EL (cell line): ENCODE data around the gene IWS1.
A peak's percentile ranks its signal among the peaks of the same experiment; 100 is the strongest.
"Not testable (repeated sequence)": the region's sequence is repeated elsewhere in the genome, so short reads cannot be mapped to it uniquely, and the experiment has no call there.

Source experiments
- DNase-seq: peaks from one replicate; pipeline ENCODE4 v3.0.0-alpha.2; 2016

IWS1 gene

DNA sequence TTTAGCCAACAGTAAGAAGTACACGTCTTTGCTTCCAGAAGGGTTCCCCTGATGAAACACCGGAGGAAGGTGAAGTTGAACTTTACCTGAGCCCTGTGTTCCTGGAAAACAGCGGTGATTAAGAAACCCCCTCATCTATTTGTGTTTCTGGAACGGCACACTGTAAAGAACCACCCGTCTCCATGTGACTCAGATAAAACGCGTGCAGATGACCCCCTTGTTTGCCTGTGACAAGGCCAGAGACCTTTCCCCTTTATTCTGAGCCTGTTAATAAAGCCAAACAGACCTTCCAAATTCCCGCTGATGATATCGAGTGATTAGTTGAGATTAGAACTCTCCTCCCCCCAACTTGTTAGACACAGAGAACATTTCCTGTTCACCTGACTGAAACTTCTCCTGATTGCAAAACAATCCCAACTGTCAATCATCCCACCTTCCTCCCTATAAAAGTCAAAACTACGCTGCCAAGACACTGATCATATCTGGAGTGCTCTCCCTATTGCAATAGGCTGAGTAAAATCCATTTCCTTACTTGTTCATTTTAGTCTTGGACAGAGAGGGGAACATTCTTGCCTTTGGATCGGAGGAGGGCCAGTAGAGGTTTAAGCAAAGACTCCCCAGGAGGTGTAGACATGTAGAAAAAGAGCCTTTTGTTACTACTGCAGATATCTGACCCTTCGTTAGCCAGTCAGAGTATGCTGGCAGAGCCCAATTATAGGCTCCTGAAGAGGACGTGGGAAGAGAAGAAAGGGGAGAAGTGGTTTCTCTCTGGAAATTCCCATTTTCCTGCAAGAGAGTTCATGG, 914 bp upstream of the IWS1 start:
- no peak for DNase-seq

DNA sequence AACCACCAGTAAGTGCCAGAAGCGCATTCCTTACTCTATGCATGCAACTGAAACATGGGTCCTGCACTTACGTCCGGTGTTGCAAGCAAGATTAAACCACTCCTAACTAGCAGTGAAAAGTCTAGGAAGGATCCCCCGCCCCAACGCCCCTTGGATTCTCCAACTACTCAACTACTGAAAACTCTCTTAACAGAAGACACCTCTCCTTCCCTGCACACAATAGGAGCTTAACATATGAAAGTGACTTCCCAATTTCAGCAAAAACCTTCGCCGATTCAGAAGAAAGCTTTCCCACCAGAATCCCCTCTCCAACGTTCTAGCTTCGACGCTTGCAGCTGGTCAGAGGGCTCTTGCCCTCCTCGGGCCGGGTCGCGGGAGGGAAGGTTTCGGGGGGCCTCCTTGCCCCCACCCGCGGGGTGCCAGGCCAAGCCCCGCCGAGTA, 578 bp downstream of the IWS1 start:
- peak; percentile 50 for DNase-seq

DNA sequence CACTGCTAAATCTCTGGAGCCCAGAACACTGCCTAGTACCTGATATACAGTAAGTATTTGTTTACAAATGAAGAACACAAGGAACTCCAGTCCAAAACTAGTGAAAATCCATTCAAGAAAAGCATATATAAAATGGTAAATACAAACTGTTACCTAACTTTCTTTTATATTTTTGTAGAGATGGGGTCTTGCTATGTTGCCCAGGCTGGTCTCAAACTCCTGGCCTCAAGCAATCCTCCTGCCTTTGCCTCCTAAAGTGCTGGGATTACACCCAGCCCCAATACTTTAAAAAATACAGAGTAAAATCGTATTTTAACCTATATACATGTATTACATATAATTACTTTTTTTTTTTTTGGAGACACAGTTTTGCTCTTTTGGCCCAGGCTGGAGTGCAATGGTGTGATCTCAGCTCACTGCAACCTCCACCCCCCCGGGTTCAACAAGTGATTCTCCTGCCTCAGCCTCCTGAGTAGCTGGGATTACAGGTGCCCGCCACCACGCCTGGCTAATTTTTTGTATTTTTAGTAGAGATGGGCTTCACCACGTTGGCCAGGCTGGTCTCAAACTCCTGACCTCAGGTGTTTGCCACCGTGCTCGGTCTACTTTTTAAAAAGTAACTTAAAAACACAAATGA, 2.0 kb downstream of the IWS1 start:
- not testable (repeated sequence) for DNase-seq

DNA sequence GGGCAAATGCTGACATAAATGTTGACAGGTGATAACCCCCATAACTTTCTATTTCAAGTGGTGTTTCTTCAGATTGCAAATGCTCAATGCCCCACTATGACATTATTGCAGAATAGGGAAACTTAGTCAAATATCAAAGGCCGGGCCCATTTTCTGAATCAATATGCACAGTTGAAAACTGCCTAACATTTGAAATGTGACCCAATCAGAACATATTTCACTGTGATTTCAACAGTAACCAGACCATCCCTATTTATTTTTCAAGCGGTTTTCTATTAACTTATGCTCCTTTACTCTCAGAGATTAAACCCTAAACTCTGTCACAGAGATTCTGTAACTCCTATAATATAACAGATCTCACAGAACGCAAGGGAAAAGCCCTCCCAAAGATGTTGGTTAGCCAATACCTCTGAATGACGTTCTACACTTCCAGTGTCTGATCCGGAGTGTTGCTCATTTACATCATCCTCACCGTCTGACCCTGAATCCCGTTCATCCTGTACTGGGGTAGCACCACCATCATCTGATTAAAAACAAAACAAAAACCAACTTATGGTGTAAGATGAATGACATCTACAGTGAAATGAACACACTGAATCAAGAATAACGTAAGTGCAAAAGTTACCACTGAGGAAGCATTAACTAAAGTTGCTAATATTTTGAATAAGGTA, 2.9 kb downstream of the IWS1 start:
- DNase-seq: no peak

GRCh38 chr2:127520424-127520823, 5.9 kb downstream of the IWS1 start:
- DNase-seq: no peak

DNA sequence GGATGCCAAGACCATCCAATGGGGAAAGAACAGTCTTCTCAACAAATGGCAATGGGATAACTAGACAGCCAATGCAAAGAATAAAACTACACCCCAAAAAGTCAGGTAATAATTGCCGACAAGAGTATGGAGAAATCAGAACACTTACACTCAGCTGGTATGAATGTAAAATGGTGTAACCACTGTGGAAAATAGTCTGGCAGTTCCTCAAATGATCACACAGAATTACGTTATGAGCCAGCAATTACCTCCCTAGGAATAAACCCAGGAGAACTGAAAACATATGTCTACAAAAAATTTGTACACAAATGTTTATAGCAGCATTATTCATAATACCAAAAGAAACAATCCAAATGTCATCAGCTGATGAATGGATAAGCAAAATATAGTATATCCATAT, 8.8 kb downstream of the IWS1 start:
- DNase-seq: no peak

GRCh38 chr2:127516041-127516762, 10.1 kb downstream of the IWS1 start:
- DNase-seq: no peak

DNA sequence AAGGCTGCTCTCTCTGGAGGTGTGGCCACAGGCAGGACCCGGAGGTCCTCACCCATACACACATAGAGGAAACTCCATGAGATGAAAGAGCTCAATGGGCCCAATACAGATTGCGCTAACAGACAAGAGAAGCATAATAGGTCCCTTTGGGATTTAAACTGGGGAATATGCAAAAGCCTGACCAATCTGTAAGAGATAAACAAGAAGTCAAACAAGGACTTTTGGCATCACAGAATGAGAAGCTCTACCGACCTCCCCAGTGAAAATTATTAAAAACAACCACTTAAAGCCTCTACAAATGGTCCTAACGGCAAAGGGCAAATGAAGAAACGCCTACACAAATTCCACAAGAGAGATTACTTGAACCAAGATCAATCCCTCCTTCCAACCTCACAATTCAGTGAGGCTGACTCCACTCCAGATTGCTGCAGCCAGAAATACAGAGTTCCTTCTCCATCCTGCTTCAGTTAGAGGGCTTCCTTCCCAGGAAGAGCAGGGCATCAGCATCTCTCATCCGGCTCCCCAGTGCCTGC, 10.8 kb downstream of the IWS1 start:
- DNase-seq: no peak

DNA sequence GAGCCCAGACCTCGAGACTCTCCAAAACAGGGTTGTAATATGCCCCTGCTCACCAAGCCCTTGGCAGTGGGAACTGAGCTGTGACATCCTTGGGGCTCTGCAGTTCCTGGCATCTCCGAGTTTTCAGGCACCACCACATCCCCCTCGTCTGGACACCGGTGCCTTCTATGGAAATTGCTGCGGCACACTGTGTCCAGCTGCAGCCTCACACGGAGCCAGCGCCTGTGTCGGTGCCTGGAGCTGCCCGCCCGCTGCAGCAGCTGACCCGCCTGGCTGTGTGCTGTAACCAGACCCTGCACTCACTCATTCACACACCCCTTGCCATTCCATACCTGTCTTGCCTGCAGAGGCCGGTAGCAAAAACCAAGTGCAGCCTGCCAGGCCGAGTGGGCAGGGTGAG, 11.8 kb downstream of the IWS1 start:
- no peak for DNase-seq

- DNase-seq: no peak
These were observed 12.2 kb downstream of the IWS1 start for GRCh38 chr2:127514076-127514475.

DNA sequence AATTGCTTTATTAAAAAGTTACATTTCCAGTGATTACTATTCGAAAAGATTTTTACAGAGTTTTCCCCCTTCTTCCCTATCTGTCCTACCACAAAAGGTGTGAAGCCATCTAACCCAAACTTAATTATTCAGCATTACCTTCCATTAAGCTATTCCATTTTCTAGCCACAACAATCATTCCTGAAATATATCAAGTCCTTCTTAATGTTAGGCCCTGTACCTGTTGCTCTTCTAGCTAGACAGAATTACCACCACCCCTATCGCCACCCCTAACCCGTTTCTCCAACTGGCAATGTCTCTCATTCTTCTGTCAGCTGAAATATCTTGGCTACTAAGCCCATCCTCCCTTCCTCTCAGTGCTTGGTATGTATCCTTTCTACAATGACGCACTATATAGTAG, 13.9 kb downstream of the IWS1 start:
- no peak for DNase-seq

DNA sequence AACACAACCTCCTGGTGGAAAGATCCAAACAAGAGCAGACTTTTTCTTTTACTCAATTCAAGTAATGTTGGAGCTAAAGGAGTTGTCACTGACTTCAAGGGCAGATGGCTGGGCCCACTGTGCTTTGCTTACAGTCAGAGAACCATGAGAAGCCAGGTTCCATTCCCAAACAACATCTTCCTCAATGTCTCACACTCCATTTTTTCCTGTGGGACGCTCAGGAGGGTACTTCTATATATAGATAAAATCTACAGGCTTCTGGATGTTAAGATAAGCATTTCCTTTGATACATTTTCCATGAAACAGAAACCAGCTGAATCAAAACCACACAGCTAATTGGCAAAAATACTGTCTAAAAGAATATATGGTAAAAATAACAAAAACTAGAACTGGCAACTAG, 14.4 kb downstream of the IWS1 start:
- no peak for DNase-seq

GRCh38 chr2:127511090-127511695, 15.1 kb downstream of the IWS1 start:
- no peak for DNase-seq

GRCh38 chr2:127510073-127510472, 16.2 kb downstream of the IWS1 start:
- no peak for DNase-seq

DNA sequence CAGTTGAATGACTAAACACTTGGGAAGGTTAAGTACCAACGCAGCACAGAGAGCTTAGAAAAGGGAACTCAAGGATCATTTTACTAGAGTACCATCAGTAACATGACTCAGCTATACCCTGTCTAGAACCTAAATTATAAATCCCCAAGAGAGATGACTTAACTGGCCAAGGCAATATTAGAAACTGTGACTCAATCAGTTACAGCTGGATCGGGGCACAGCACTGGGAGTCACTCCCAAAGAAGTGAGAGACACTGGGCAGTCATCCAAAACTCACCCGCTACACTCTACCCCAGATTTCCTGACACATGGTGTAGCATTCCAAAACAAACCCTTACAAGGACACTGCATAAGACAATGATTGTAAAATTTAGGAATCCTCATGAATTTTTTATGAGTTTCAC, 17.7 kb downstream of the IWS1 start:
- DNase-seq: peak; percentile 99

- peak; percentile 28 for DNase-seq
These were observed 18.2 kb downstream of the IWS1 start for GRCh38 chr2:127508023-127508630.

GRCh38 chr2:127506510-127506909, 19.8 kb downstream of the IWS1 start:
- DNase-seq: peak; percentile 4

GRCh38 chr2:127504552-127505430, 21.5 kb downstream of the IWS1 start:
- DNase-seq: peak; percentile 72

GRCh38 chr2:127503491-127503890, 22.8 kb downstream of the IWS1 start:
- no peak for DNase-seq

- DNase-seq: peak; percentile 57
These were observed 27.9 kb downstream of the IWS1 start for GRCh38 chr2:127498386-127498785.

- DNase-seq: no peak
These were observed 36.0 kb downstream of the IWS1 start for GRCh38 chr2:127490283-127490682.
